Panc1 (cell line): ENCODE results near the gene HPS5.

ENCODE experiments used
- POLR2AphosphoS5 ChIP-seq: IDR thresholded peaks from 2 replicates; pipeline ENCODE4 v1.6.1; 2012; ENCODE audit warnings: mild to moderate bottlenecking, low read depth, low read length, moderate library complexity
- TF ChIP-seq, protein P1 (sequence below), 2 experiments: IDR thresholded peaks; 2 replicates each; pipeline ENCODE4 v1.6.1; 2011 to 2012; ENCODE audit warnings: low read depth in 2 of 2, control low read depth in 1 of 2, low read length in 1 of 2, mild to moderate bottlenecking in 1 of 2, moderate library complexity in 1 of 2; ENCODE audit not compliant: insufficient read depth in 1 of 2
- TF ChIP-seq, protein P2 (sequence below): fragments of 450-650 bp; IDR thresholded peaks from 2 replicates; pipeline ENCODE4 v1.5.1; 2017; ENCODE audit warnings: mild to moderate bottlenecking

DNA sequence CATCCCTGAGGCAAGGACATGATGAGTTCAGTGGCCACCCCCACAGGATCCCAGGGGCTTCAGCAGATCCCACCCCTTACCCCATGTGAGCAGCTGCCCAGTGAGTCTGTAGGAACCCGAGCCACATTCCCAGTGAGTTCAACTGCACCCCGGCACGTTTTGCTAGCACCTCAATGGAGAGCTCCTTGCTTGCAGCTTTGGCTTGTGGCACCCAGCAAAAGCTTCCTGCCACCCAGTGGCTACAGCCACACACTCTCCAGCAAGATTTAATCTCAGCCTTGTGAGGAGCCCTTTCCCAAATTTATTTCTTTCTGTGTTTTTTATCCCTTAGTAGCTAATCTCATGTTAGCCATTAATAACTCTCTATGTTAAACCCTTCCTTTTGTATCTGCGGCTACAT, 51.8 kb downstream of the HPS5 start:
- TF ChIP-seq, protein P1, sequence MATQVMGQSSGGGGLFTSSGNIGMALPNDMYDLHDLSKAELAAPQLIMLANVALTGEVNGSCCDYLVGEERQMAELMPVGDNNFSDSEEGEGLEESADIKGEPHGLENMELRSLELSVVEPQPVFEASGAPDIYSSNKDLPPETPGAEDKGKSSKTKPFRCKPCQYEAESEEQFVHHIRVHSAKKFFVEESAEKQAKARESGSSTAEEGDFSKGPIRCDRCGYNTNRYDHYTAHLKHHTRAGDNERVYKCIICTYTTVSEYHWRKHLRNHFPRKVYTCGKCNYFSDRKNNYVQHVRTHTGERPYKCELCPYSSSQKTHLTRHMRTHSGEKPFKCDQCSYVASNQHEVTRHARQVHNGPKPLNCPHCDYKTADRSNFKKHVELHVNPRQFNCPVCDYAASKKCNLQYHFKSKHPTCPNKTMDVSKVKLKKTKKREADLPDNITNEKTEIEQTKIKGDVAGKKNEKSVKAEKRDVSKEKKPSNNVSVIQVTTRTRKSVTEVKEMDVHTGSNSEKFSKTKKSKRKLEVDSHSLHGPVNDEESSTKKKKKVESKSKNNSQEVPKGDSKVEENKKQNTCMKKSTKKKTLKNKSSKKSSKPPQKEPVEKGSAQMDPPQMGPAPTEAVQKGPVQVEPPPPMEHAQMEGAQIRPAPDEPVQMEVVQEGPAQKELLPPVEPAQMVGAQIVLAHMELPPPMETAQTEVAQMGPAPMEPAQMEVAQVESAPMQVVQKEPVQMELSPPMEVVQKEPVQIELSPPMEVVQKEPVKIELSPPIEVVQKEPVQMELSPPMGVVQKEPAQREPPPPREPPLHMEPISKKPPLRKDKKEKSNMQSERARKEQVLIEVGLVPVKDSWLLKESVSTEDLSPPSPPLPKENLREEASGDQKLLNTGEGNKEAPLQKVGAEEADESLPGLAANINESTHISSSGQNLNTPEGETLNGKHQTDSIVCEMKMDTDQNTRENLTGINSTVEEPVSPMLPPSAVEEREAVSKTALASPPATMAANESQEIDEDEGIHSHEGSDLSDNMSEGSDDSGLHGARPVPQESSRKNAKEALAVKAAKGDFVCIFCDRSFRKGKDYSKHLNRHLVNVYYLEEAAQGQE (IDR thresholded peaks at IDR 0.05; ENCODE audit: insufficient read depth in 1 of 2, low read depth in 2 of 2, low read length in 1 of 2) = no peak
- TF ChIP-seq, protein P2, sequence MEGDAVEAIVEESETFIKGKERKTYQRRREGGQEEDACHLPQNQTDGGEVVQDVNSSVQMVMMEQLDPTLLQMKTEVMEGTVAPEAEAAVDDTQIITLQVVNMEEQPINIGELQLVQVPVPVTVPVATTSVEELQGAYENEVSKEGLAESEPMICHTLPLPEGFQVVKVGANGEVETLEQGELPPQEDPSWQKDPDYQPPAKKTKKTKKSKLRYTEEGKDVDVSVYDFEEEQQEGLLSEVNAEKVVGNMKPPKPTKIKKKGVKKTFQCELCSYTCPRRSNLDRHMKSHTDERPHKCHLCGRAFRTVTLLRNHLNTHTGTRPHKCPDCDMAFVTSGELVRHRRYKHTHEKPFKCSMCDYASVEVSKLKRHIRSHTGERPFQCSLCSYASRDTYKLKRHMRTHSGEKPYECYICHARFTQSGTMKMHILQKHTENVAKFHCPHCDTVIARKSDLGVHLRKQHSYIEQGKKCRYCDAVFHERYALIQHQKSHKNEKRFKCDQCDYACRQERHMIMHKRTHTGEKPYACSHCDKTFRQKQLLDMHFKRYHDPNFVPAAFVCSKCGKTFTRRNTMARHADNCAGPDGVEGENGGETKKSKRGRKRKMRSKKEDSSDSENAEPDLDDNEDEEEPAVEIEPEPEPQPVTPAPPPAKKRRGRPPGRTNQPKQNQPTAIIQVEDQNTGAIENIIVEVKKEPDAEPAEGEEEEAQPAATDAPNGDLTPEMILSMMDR = 0 out of 2 replicates have a peak, but pooled peaks have one; percentile 10
- no peak for TF ChIP-seq POLR2AphosphoS5
